Gastrocnemius medialis (tissue), 4 donors: ENCODE data around the gene PLCG1. TPM values are rescaled to one million over a fixed set of nuclear protein-coding genes. Genes with fewer than 3 reads are reported as not detected.
"Not testable (repeated sequence)": the region's sequence is repeated elsewhere in the genome, so short reads cannot be mapped to it uniquely, and the experiment has no call there.

Experiments
- ATAC-seq, 2 donors: fragments of 150-250 bp; one replicate each; pipeline ENCODE4 v1.9.1; 2016
- DNase-seq, 2 donors: peaks; one replicate each; pipeline ENCODE4 v3.0.0-alpha.2; 2019
- H3K27ac ChIP-seq, 4 donors: fragments of 200-600 bp; sonication (generic); 1 replicate in 1 of 4; 2 replicates in 3 of 4; pipeline ENCODE4 v1.5.1; 2016 to 2018; ENCODE audit warnings: mild to moderate bottlenecking in 2 of 4, moderate library complexity in 1 of 4
- H3K27me3 ChIP-seq, 3 donors: fragments of 200-600 bp; sonication (generic) in 2 of 3; 1 replicate in 1 of 3; 2 replicates in 2 of 3; pipeline versions ENCODE4 v1.5.1 to v1.6.0; 2016 to 2019; ENCODE audit warnings: mild to moderate bottlenecking in 1 of 3, moderate library complexity in 1 of 3
- H3K36me3 ChIP-seq, 2 donors: fragments of 200-600 bp; sonication (generic) in 1 of 2; one replicate each; pipeline ENCODE4 v1.5.1; 2017 to 2018
- H3K4me1 ChIP-seq, 2 donors: fragments of 200-600 bp; sonication (generic) in 1 of 2; one replicate each; pipeline ENCODE4 v1.5.1; 2016 to 2017; ENCODE audit warnings: mild to moderate bottlenecking in 2 of 2
- H3K4me3 ChIP-seq, 4 donors: fragments of 200-600 bp; sonication (generic) in 3 of 4; 1 replicate in 1 of 4; 2 replicates in 3 of 4; pipeline ENCODE4 v1.5.1; 2016 to 2019; ENCODE audit warnings: mild to moderate bottlenecking in 2 of 4
- H3K9me3 ChIP-seq, 3 donors: fragments of 200-600 bp; sonication (generic) in 2 of 3; 1 replicate in 1 of 3; 2 replicates in 2 of 3; pipeline ENCODE4 v1.5.1; 2016 to 2019
- CTCF ChIP-seq, 5 experiments: fragments of 450-650 bp in 3 of 5; fragments of 200-600 bp in 2 of 5; sonication (generic) in 2 of 5; IDR thresholded peaks in 4 of 5; conservative IDR thresholded peaks in 1 of 5; 1 replicate in 4 of 5; 2 replicates in 1 of 5; pipeline ENCODE4 v1.5.1; 2016 to 2019; ENCODE audit warnings: antibody characterized with exemption in 5 of 5, mild to moderate bottlenecking in 3 of 5, moderate library complexity in 3 of 5
- POLR2A ChIP-seq, 2 donors: fragments of 450-650 bp; IDR thresholded peaks; one replicate each; pipeline ENCODE4 v1.6.1; 2017; ENCODE audit warnings: antibody characterized with exemption in 2 of 2, mild to moderate bottlenecking in 2 of 2, moderate library complexity in 2 of 2
- in situ Hi-C, 4 donors: fragments of 200-750 bp; cut with MboI; loops; one replicate each; pipeline versions ENCODE4 v1.15.0 to v1.8.0; 2017; ENCODE audit warnings: low sequenced_read_pairs in 4 of 4
- intact Hi-C: fragments of 100-400 bp; cut with DNase I; formaldehyde crosslinking; loops from one replicate; pipeline ENCODE4 v1.15.1; 2023; ENCODE audit warnings: low total_unique reads
- total RNA-seq, 4 donors: library from RNA; depleted of rRNA; stranded (reverse); fragments of >200 nt; gene quantifications; one replicate each; pipeline versions ENCODE4 v1.1.0 to v1.2.3, GENCODE V29; 2016

PLCG1 gene
- total RNA-seq, 4 donors from 2014 or later = 19.9 to 58.0 (median 35.0) TPM

GRCh38 chr20:41116282-41116956, 20.9 kb upstream of the PLCG1 start:
- in situ Hi-C loops = no loop called here
- intact Hi-C loops = no loop called here
- Histone ChIP-seq H3K4me3 (no peak overlapping the region), H3K9me3 (no peaks in the 10 kb centered on the region), H3K4me1 (no peaks in the 10 kb centered on the region), H3K27me3 (no peaks in the 10 kb centered on the region), H3K36me3 (peaks cover 9 to 92% of the 10 kb centered on the region in 2 donors), H3K27ac (no peak overlapping the region)
- ATAC-seq (no peak), DNase-seq (no peak)
- TF ChIP-seq CTCF (IDR thresholded peaks at IDR 0.05 in 4 of 5, conservative IDR thresholded peaks at IDR 0.05 in 1 of 5) = no peak
- no peak for TF ChIP-seq POLR2A (IDR thresholded peaks at IDR 0.05)

- not testable (repeated sequence) for ATAC-seq
Measured at GRCh38 chr20:41118159-41118558, 19.2 kb upstream of the PLCG1 start.

GRCh38 chr20:41118632-41119031, 18.7 kb upstream of the PLCG1 start:
- in situ Hi-C loops = no loop called here
- DNase-seq (no peak), ATAC-seq (no peak)
- no peaks in the 10 kb centered on the region for H3K9me3 ChIP-seq
- TF ChIP-seq CTCF (IDR thresholded peaks at IDR 0.05 in 4 of 5, conservative IDR thresholded peaks at IDR 0.05 in 1 of 5) = no peak
- no peak for TF ChIP-seq POLR2A (IDR thresholded peaks at IDR 0.05)
- intact Hi-C loops = no loop called here
- no peak overlapping the region for H3K27ac ChIP-seq
- H3K27me3 ChIP-seq = no peaks in the 10 kb centered on the region
- H3K4me3 ChIP-seq = no peak overlapping the region
- H3K36me3 ChIP-seq = peaks cover 9 to 95% of the 10 kb centered on the region in 2 donors
- no peaks in the 10 kb centered on the region for H3K4me1 ChIP-seq

More at GRCh38 chr20:41118159-41118558, 19.2 kb upstream of the PLCG1 start:
- H3K9me3 ChIP-seq, H3K4me3 ChIP-seq, intact Hi-C loops, H3K4me1 ChIP-seq, H3K27ac ChIP-seq, H3K27me3 ChIP-seq, in situ Hi-C loops, DNase-seq: not testable (repeated sequence)
- H3K36me3 ChIP-seq = peaks cover 9 to 95% of the 10 kb centered on the region in 2 donors

- TF ChIP-seq POLR2A (IDR thresholded peaks at IDR 0.05) = no peak
- TF ChIP-seq CTCF (IDR thresholded peaks at IDR 0.05 in 4 of 5, conservative IDR thresholded peaks at IDR 0.05 in 1 of 5) = no peak
- Histone ChIP-seq H3K27ac (no peak overlapping the region), H3K27me3 (no peaks in the 10 kb centered on the region), H3K36me3 (peaks cover 0 to 91% of the 10 kb centered on the region in 2 donors), H3K4me1 (no peaks in the 10 kb centered on the region), H3K9me3 (no peaks in the 10 kb centered on the region), H3K4me3 (no peak overlapping the region)
- no peak for ATAC-seq
- in situ Hi-C loops = no loop called here
- intact Hi-C loops = no loop called here
- DNase-seq = no peak
Measured at GRCh38 chr20:41119614-41120561, 17.5 kb upstream of the PLCG1 start.

- in situ Hi-C loops = no loop called here
- H3K27ac ChIP-seq = no peak overlapping the region
- no peaks in the 10 kb centered on the region for H3K27me3 ChIP-seq
- no peak for TF ChIP-seq CTCF (IDR thresholded peaks at IDR 0.05 in 4 of 5, conservative IDR thresholded peaks at IDR 0.05 in 1 of 5)
- TF ChIP-seq POLR2A (IDR thresholded peaks at IDR 0.05) = no peak
- ATAC-seq = no peak
- H3K4me3 ChIP-seq = no peak overlapping the region
- H3K9me3 ChIP-seq = no peaks in the 10 kb centered on the region
- intact Hi-C loops = no loop called here
- peaks cover 0 to 89% of the 10 kb centered on the region in 2 donors for H3K36me3 ChIP-seq
- H3K4me1 ChIP-seq = no peaks in the 10 kb centered on the region
- DNase-seq = no peak
Measured at GRCh38 chr20:41121399-41121798, 15.9 kb upstream of the PLCG1 start.
